Glomerular visceral epithelial cell (primary cell): Measurements from ENCODE around the gene NUDT15.
"Not testable (repeated sequence)": the region's sequence is repeated elsewhere in the genome, so short reads cannot be mapped to it uniquely, and the experiment has no call there.

Source experiments
- DNase-seq: peaks from one replicate; pipeline ENCODE4 v3.0.0-alpha.2; 2016; ENCODE audit errors: extremely low spot score

NUDT15 gene

GRCh38 chr13:48042894-48043293 is 5.4 kb downstream of the NUDT15 start:
- DNase-seq, result no peak

- no peak for DNase-seq
Measured at GRCh38 chr13:48043789-48044503, 6.4 kb downstream of the NUDT15 start.

GRCh38 chr13:48050550-48050949 is 13.0 kb downstream of the NUDT15 start:
- no peak for DNase-seq

- DNase-seq, result no peak
Measured at GRCh38 chr13:48054601-48055000, 17.1 kb downstream of the NUDT15 start.

GRCh38 chr13:48055712-48056111 is 18.2 kb downstream of the NUDT15 start:
- no peak for DNase-seq

GRCh38 chr13:48058536-48058935 is 21.0 kb downstream of the NUDT15 start:
- not testable (repeated sequence) for DNase-seq

GRCh38 chr13:48059951-48060350 is 22.4 kb downstream of the NUDT15 start:
- not testable (repeated sequence) for DNase-seq

- peak; percentile 34 for DNase-seq
Measured at GRCh38 chr13:48066310-48066989, 28.9 kb downstream of the NUDT15 start.

GRCh38 chr13:48068036-48068435 is 30.5 kb downstream of the NUDT15 start:
- DNase-seq, result no peak

- no peak for DNase-seq
Measured at GRCh38 chr13:48068952-48069351, 31.4 kb downstream of the NUDT15 start.

- no peak for DNase-seq
Measured at GRCh38 chr13:48069573-48069972, 32.0 kb downstream of the NUDT15 start.

GRCh38 chr13:48070942-48071341 is 33.4 kb downstream of the NUDT15 start:
- DNase-seq, result no peak

- no peak for DNase-seq
Measured at GRCh38 chr13:48072304-48072703, 34.8 kb downstream of the NUDT15 start.

- DNase-seq, result no peak
Measured at GRCh38 chr13:48072787-48073186, 35.3 kb downstream of the NUDT15 start.

- DNase-seq, result no peak
Measured at GRCh38 chr13:48074006-48074405, 36.5 kb downstream of the NUDT15 start.

- peak; percentile 26 for DNase-seq
Measured at GRCh38 chr13:48078251-48078656, 40.7 kb downstream of the NUDT15 start.

- DNase-seq, result no peak
Measured at GRCh38 chr13:48081739-48082138, 44.2 kb downstream of the NUDT15 start.

- DNase-seq, result no peak
Measured at GRCh38 chr13:48086272-48086671, 48.7 kb downstream of the NUDT15 start.

GRCh38 chr13:48093588-48093987 is 56.1 kb downstream of the NUDT15 start:
- DNase-seq, result no peak

- no peak for DNase-seq
Measured at GRCh38 chr13:48094404-48094780, 56.9 kb downstream of the NUDT15 start.

GRCh38 chr13:48094781-48095502 is 57.4 kb downstream of the NUDT15 start, which contains the start of gene MED4:
Gene MED4, minus strand, starts transcription at chr13:48095104. Its CDS starts 26 bp downstream, at chr13:48095078.
- peak; percentile 95 for DNase-seq

GRCh38 chr13:48096670-48097069 is 59.1 kb downstream of the NUDT15 start:
- no peak for DNase-seq
